HEK293T (cell line): ENCODE results near the gene TMEM42.

Source experiments
- BHLHE40 ChIP-seq: fragments of 450-650 bp; IDR thresholded peaks from 2 replicates; pipeline ENCODE4 v1.6.1; 2016; ENCODE audit warnings: mild to moderate bottlenecking, moderate library complexity, borderline replicate concordance
- CTBP1 ChIP-seq: fragments of 450-650 bp; IDR thresholded peaks from 2 replicates; pipeline ENCODE4 v1.6.1; 2016; ENCODE audit warnings: borderline replicate concordance
- ELF4 ChIP-seq: fragments of 450-650 bp; IDR thresholded peaks from 2 replicates; pipeline ENCODE4 v1.6.1; 2017; ENCODE audit warnings: antibody characterized with exemption
- FOXK2 ChIP-seq: fragments of 450-650 bp; IDR thresholded peaks from 2 replicates; pipeline ENCODE4 v1.6.1; 2016; ENCODE audit warnings: mild to moderate bottlenecking
- FOXM1 ChIP-seq: fragments of 450-650 bp; IDR thresholded peaks from 2 replicates; pipeline ENCODE4 v1.6.1; 2017; ENCODE audit warnings: mild to moderate bottlenecking, borderline replicate concordance
- LEF1 ChIP-seq: fragments of 450-650 bp; IDR thresholded peaks from 2 replicates; pipeline ENCODE4 v1.6.1; 2017; ENCODE audit warnings: mild to moderate bottlenecking, borderline replicate concordance
- PKNOX1 ChIP-seq: fragments of 450-650 bp; IDR thresholded peaks from 2 replicates; pipeline ENCODE4 v1.6.1; 2016
- SP1 ChIP-seq: fragments of 450-650 bp; IDR thresholded peaks from 2 replicates; pipeline ENCODE4 v1.6.1; 2017
- TARDBP ChIP-seq: fragments of 450-650 bp; IDR thresholded peaks from 2 replicates; pipeline ENCODE4 v1.6.1; 2016
- ZNF384 ChIP-seq: fragments of 450-650 bp; IDR thresholded peaks from 2 replicates; pipeline ENCODE4 v1.6.1; 2016

- no peak for TF ChIP-seq PKNOX1
- no peak for TF ChIP-seq FOXK2
- TF ChIP-seq ZNF384 = no peak
- no peak for TF ChIP-seq CTBP1
- TF ChIP-seq LEF1 = no peak
- no peak for TF ChIP-seq TARDBP
- TF ChIP-seq SP1 = no peak
- TF ChIP-seq BHLHE40 = no peak
- no peak for TF ChIP-seq ELF4
- no peak for TF ChIP-seq FOXM1
Observed at GRCh38 chr3:44835684-44836083, 26.0 kb upstream of the TMEM42 start.
